OCI-LY3 (cell line): ENCODE results near the gene IGFBP4.

Experiments
- EZH2phosphoT487 ChIP-seq: fragments of 200-600 bp; shearing (Covaris generic); IDR thresholded peaks from 2 replicates; pipeline ENCODE4 v1.6.1; 2018; ENCODE audit warnings: antibody characterized with exemption, mixed run types, low read depth
- TF ChIP-seq, protein P1 (sequence below): fragments of 200-600, 300-600 bp; sonication (generic); IDR thresholded peaks from 2 replicates; pipeline ENCODE4 v1.5.1; 2014; ENCODE audit warnings: antibody characterized with exemption, low read length, low read depth

- TF ChIP-seq, protein P1, sequence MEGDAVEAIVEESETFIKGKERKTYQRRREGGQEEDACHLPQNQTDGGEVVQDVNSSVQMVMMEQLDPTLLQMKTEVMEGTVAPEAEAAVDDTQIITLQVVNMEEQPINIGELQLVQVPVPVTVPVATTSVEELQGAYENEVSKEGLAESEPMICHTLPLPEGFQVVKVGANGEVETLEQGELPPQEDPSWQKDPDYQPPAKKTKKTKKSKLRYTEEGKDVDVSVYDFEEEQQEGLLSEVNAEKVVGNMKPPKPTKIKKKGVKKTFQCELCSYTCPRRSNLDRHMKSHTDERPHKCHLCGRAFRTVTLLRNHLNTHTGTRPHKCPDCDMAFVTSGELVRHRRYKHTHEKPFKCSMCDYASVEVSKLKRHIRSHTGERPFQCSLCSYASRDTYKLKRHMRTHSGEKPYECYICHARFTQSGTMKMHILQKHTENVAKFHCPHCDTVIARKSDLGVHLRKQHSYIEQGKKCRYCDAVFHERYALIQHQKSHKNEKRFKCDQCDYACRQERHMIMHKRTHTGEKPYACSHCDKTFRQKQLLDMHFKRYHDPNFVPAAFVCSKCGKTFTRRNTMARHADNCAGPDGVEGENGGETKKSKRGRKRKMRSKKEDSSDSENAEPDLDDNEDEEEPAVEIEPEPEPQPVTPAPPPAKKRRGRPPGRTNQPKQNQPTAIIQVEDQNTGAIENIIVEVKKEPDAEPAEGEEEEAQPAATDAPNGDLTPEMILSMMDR, result no peak
- TF ChIP-seq EZH2phosphoT487, result no peak
Measured at GRCh38 chr17:40500709-40501108, 57.5 kb downstream of the IGFBP4 start.
